AG04449 (cell line): ENCODE measurements around the gene ZNF26.

ENCODE experiments used
- CTCF ChIA-PET: fragments of 350-600 bp; formaldehyde crosslinking; extraction: SDS; loops from one replicate; lab custom pipeline; 2021; ENCODE audit warnings: antibody characterized with exemption; lab: Yijun Ruan, JAX
- POLR2A ChIA-PET: fragments of 400-600, 350-600 bp; formaldehyde crosslinking; extraction: SDS; loops from one replicate; lab custom pipeline; 2020; ENCODE audit warnings: antibody characterized with exemption, inconsistent platforms; lab: Yijun Ruan, JAX
- DNase-seq: peaks from one replicate; pipeline ENCODE4 v3.0.0-alpha.2; 2010; ENCODE audit warnings: low read depth, low spot score
- H3K4me3 ChIP-seq: 2 replicates; pipeline ENCODE4 v1.5.1; 2011; ENCODE audit warnings: low read depth, mild to moderate bottlenecking, control low read depth, low read length
- TF ChIP-seq, protein P1 (sequence below): IDR thresholded peaks from one replicate; pipeline ENCODE4 v1.5.1; 2011; ENCODE audit warnings: mild to moderate bottlenecking, moderate library complexity, low read length, control low read depth, inconsistent platforms; ENCODE audit not compliant: insufficient read depth; ENCODE audit errors: missing control alignments

ZNF26 gene

DNA sequence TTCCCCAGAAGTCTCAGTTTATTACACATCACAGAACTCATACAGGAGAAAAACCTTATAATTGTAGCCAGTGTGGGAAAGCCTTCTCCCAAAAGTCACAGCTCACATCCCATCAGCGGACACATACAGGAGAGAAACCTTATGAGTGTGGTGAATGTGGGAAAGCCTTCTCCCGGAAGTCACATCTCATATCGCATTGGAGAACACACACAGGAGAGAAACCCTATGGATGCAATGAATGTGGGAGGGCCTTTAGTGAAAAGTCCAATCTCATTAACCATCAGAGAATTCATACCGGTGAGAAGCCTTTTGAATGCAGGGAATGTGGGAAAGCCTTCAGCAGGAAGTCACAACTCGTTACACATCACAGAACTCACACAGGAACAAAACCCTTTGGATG lies 71.3 kb downstream of the ZNF26 start:
- DNase-seq = no peak
- ChIA-PET POLR2A (no interaction called here), CTCF (no interaction called here)
- H3K4me3 ChIP-seq = no peak overlapping the region
- TF ChIP-seq, protein P1, sequence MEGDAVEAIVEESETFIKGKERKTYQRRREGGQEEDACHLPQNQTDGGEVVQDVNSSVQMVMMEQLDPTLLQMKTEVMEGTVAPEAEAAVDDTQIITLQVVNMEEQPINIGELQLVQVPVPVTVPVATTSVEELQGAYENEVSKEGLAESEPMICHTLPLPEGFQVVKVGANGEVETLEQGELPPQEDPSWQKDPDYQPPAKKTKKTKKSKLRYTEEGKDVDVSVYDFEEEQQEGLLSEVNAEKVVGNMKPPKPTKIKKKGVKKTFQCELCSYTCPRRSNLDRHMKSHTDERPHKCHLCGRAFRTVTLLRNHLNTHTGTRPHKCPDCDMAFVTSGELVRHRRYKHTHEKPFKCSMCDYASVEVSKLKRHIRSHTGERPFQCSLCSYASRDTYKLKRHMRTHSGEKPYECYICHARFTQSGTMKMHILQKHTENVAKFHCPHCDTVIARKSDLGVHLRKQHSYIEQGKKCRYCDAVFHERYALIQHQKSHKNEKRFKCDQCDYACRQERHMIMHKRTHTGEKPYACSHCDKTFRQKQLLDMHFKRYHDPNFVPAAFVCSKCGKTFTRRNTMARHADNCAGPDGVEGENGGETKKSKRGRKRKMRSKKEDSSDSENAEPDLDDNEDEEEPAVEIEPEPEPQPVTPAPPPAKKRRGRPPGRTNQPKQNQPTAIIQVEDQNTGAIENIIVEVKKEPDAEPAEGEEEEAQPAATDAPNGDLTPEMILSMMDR = no peak

DNA sequence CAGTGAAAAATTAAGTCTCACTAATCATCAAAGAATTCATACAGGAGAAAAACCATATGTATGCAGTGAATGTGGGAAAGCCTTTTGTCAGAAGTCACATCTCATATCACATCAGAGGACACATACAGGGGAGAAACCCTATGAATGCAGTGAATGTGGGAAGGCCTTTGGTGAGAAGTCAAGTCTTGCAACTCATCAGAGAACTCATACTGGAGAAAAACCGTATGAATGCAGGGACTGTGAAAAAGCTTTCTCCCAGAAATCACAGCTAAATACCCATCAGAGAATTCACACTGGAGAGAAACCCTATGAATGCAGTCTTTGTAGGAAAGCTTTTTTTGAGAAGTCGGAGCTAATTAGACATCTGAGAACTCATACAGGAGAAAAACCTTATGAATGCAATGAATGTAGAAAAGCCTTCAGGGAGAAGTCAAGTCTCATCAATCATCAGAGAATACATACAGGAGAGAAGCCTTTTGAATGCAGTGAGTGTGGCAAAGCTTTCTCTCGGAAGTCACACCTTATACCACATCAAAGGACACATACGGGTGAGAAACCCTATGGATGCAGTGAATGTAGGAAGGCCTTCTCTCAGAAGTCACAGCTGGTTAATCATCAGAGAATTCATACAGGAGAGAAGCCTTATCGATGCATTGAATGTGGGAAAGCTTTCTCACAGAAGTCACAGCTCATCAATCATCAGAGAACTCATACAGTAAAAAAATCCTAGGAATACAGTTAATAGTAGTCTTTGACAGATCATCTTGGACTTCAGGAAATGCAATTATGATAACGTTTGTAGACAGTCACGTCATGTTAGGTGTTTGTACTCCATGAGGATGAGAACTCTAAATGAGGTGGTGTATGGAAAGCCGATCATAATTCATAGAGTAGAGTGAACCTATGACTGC lies 72.3 kb downstream of the ZNF26 start:
- TF ChIP-seq, protein P1 = no peak
- no peak overlapping the region for H3K4me3 ChIP-seq
- POLR2A ChIA-PET = no interaction called here
- no peak for DNase-seq
- CTCF ChIA-PET = no interaction called here

DNA sequence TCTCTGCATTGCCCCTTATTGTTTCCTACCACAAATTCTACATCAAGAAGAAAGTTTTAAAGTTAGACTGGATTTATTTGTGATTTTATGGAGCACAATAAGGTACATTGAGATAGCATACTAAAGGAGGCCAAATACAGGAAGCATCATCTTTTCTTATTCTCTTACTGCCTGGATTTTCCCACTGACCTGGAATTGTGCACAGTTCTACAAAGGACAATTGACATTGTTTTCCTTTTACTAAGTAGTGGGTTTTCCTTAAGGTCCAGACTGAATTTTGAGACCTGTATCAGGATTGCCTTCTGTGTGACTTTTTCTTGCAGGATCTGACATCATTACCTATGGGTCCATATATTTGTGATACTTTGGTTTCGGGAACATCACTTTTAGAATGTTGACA lies 75.8 kb downstream of the ZNF26 start:
- POLR2A ChIA-PET = no interaction called here
- CTCF ChIA-PET = no interaction called here
- no peak overlapping the region for H3K4me3 ChIP-seq
- no peak for DNase-seq
- TF ChIP-seq, protein P1 = no peak

DNA sequence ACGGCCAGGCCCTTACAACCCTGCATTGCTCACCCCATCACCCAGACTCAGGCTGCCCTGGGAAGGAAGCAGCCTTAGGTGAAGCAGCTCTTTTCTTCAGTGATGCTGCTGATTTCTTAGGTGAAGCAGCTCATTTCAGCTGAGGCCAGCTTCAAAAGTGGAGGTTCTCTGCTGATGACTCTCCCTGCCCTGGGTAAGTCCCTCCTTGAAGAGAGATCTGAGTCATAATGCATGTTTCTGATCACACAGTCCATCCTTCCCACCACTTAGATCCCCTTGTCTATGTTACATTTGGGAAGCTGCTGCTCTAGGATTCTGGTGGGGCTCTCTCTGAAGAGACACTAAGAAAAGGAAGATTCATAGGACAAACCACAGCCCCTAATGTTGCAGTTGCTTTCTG lies 77.4 kb downstream of the ZNF26 start:
- CTCF ChIA-PET = no interaction called here
- no peak for DNase-seq
- POLR2A ChIA-PET = no interaction called here
- no peak overlapping the region for H3K4me3 ChIP-seq
- TF ChIP-seq, protein P1 = no peak

DNA sequence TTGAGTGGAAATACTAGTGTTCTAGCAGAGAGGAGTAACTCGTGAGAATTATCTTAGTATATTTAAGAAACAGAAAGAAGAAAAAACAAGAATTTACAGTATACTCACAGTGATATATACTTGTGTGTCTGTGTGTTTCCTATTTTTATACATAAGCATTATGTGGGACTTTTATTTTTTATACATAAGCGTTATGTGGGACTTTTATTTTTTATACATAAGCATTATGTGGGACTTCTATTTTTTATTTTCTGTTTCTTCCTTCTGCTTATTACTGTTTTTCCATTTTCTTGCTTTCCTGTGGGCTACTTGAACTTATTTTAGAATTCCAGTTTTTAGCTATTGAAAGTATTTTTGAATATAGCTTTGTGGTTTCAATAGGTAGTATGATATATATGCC lies 87.7 kb downstream of the ZNF26 start:
- TF ChIP-seq, protein P1 = no peak
- DNase-seq = no peak
- CTCF ChIA-PET = no interaction called here
- H3K4me3 ChIP-seq = no peak overlapping the region
- POLR2A ChIA-PET = no interaction called here
